GM13976 (cell line): ENCODE data around the gene DNAJB13.

Source experiments
- DNase-seq: peaks from one replicate; pipeline ENCODE4 v3.0.0; 2012; ENCODE audit warnings: low spot score
- in situ Hi-C: fragments of 300-500 bp; cut with MboI; formaldehyde crosslinking; loops from one replicate; pipeline ENCODE4 v1.12.0; 2022; ENCODE audit warnings: low sequenced_read_pairs, mixed read lengths, inconsistent platforms; ENCODE audit not compliant: unreplicated experiment
- TF ChIP-seq, protein P1 (sequence below): IDR thresholded peaks from 2 replicates; pipeline ENCODE4 v1.5.1; 2012; ENCODE audit warnings: borderline replicate concordance, mild to moderate bottlenecking; ENCODE audit not compliant: insufficient read depth; ENCODE audit errors: extremely low read depth, missing control alignments, control extremely low read depth

The DNAJB13 gene

DNA sequence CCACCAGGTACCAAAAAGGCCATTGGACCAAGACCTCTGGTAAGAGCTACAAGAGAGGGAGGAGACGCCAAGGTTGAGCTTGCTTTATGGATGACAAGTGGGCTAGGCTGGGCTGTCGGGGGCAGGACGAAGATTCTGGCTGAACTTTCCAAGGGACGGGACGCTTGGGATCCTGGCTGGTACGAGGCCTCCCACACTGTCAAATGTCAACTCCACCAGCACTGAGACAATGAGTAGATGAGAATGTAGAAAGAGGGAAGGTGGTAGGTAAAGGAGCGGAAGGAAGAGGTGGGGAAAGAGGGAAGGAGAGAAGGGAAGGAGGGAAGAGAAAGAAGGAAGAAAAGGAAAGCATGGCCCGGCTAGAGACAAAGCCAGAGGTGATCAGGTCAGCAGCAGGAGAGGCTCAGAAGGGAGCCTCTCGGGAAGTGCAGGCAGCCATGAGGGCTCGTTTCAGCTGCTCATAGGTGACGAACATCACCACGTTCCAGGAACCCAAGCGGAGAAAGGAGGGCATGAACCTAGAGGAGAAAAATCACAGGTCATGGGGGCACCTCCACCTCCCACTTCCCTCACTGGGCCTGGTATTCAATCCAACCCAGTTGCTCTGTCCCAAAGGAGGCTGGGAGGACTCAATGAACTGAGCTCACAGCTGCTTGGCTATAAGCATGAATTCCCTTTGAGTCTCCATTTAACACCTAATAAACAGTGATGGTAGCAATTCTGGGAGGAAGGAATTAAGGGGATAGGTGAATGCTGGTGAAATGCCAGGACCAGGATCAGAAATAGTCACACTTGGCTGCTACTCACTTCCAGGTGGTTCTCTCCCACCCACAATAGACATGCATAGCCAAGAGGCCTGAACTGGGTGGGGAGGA, 24.0 kb downstream of the DNAJB13 start:
- in situ Hi-C loops, result loop anchor here (25.0 kb wide), 1 partner anchor 262 kb away; no protein-coding TSS in a partner anchor
- no peak for DNase-seq
- TF ChIP-seq, protein P1, sequence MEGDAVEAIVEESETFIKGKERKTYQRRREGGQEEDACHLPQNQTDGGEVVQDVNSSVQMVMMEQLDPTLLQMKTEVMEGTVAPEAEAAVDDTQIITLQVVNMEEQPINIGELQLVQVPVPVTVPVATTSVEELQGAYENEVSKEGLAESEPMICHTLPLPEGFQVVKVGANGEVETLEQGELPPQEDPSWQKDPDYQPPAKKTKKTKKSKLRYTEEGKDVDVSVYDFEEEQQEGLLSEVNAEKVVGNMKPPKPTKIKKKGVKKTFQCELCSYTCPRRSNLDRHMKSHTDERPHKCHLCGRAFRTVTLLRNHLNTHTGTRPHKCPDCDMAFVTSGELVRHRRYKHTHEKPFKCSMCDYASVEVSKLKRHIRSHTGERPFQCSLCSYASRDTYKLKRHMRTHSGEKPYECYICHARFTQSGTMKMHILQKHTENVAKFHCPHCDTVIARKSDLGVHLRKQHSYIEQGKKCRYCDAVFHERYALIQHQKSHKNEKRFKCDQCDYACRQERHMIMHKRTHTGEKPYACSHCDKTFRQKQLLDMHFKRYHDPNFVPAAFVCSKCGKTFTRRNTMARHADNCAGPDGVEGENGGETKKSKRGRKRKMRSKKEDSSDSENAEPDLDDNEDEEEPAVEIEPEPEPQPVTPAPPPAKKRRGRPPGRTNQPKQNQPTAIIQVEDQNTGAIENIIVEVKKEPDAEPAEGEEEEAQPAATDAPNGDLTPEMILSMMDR, result no peak

DNA sequence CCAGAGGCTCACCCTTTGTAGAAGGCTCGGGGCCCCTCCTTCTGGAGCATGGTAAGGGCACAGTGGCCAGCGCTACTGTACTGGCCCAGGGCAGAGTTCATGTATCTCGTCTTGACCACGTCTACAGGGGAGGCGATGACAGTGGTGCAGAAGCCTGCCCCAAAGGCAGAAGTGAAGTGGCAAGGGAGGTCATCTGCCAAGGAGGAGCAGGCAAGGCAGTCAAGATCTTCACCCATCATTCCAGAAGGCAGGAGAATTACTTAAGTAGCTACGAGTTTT, 24.6 kb downstream of the DNAJB13 start:
- in situ Hi-C loops, result no loop called here
- TF ChIP-seq, protein P1, result no peak
- no peak for DNase-seq

DNA sequence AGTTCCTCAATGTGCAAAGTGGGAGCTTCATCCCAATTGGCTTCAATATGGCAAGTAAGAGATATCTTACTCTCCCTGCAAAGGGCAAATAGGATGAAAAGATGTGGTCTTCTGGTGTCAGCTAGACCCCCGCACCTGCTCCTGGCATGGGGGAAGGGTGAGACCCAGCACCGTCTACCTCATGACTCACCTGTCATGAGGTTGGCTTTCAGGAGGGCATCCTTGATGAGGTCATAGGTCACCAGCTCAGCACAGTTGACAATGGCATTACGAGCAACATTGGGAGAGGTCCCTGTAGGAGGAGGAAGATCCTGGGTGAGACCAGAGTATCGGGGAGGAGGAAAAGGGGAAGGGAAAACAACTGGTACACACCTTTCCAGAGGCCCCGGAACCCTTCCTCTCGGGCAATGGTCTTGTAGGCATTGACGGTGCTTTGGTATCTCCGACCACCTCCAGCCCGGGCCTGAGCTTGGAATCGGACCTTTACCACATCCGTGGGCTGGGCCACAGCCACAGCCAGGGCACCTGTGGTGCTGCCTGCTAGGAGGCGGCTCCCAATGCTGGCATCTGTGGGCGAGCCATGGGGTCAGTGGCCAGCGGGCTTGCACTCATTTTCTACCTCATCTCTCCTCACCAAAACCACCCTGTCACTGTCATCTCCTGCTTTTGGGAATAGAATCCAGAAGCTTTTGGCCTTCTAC, 25.8 kb downstream of the DNAJB13 start:
- DNase-seq, result no peak
- in situ Hi-C loops, result no loop called here
- TF ChIP-seq, protein P1, result no peak

DNA sequence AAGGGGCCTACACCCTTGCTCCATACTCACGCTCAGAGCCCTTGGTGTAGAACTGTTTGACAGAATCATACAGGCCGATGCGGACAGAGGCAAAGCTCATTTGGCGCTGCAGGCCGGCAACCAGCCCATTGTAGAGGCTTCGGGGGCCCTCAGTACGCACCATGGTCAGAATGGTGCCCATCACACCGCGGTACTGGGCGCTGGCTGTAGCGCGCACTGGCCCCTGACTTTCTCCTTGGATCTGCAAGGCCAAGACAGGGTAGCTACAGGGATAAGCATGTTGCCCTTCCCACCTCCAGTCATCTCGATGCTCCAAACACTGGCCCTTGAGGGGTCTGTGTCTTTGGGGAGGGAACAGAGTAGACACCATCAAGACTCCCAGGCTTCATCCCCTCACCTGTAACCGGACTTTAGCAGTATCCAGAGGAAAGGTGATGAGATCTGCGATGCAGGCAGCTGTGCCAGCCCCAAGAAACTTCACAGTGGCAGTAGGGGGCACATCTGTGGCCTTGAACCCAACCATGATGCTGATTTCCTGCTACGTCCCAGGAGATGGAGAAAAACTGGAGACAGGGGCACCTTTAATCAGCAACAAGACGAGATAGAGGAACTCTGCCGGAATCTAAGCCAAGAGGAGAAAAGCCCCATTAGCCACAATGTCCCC, 27.2 kb downstream of the DNAJB13 start:
- TF ChIP-seq, protein P1, result no peak
- DNase-seq, result no peak
- in situ Hi-C loops, result no loop called here

DNA sequence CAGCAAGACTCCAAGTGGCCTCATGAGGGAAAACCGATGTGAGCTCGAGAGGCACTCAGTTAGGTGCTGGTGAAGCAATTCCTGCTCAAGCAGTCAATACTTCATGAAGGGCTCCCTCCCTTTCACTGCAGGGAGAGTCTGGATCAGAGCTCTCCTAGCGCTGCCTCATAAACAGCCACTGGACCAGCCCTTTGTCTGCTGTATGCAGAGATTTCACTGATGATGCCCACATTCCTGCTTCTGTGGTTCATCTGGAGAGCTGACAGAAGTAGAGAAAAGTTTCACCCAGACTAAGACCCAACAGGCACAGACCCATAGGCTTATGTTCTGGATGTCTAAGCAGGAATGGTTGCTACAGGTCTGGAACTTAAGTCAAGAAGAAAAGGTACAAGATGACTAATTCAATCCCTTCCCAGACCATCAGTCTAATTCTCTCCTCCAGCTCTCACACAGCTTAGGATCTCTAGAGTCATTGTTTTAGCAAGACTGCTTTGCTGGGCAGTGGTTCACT, 27.8 kb downstream of the DNAJB13 start:
- TF ChIP-seq, protein P1, result no peak
- in situ Hi-C loops, result no loop called here
- DNase-seq, result no peak
